ENCODE data around the gene MED15. TPM values are rescaled to one million over a fixed set of nuclear protein-coding genes. Genes with fewer than 3 reads are reported as not detected.

MED15 gene
- total RNA-seq, 4 donors from 2014 or later: 35.1 to 88.9 (median 49.9) TPM

DNA sequence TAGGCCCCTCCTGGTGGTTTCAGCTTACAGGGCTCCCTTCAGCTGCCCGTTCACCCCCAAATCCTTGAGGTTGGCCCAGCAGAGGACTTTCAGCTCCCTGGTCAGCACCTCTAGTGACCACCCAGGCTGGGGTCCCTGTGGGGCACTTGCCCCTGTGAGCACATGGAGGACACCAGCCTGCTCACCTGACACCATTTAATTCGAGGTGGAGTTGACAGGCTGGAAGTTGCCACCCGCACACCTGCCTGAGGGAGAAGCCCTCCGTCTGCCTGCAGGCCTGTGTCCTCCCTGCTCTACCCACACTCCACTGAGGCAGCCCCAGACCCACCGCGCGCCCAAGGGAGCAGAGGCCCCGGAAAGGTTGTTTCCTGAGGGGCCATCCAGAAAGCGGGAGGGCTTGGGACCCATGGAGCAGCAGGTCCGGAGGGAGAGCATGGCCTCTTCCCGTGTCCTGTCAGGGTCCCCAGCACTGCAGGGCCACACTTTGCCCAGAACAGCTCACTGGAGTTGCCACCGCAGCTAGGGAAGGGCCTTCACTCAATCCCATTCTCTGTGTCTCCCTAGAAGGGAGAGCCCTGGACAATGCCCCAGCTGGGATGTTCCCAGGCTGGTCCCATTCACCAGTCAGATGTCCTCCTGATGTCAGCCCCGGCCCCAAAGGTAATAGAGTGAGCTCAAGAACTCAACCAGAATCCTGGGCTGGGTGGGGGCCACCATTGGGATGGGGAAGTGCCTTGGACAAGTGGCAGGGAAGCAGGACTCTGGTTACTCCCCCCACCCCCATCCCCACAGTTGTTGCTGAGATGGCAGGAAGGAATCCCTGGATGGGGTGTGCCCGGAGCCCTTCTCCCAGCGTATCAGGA is 82.4 kb downstream of the MED15 start:
- no peak for TF ChIP-seq CTCF (IDR thresholded peaks at IDR 0.05; ENCODE audit: low read depth)

GRCh38 chr22:20590477-20591294 is 83.3 kb downstream of the MED15 start:
- no peak for TF ChIP-seq CTCF (IDR thresholded peaks at IDR 0.05; ENCODE audit: low read depth)

GRCh38 chr22:20591295-20591645 is 83.9 kb downstream of the MED15 start:
- TF ChIP-seq CTCF (IDR thresholded peaks at IDR 0.05; ENCODE audit: low read depth): no peak

- TF ChIP-seq CTCF (IDR thresholded peaks at IDR 0.05; ENCODE audit: low read depth): no peak
Measured at GRCh38 chr22:20591660-20592310, 84.4 kb downstream of the MED15 start.

GRCh38 chr22:20595461-20595860 is 88.1 kb downstream of the MED15 start:
- TF ChIP-seq CTCF (IDR thresholded peaks at IDR 0.05; ENCODE audit: low read depth): no peak

DNA sequence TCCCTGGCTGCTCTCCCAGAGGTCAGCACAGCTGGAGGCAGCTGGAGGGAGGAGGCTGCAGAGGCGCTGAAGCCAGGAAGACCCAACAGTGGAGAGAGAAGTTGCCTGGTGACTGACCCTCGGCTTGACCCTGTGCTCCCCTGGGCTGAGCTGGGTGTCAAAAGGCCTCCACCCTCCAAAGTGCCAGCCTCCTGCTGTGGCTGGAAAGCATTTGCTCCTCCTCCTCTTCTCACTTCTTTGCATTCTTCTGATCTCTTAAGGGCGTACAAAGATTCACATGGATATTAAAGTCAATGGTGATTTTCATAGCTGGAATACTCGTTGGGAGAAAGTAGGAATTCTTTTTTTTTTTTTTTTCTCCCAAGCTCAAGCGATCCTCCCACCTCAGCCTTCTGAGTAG is 91.7 kb downstream of the MED15 start:
- TF ChIP-seq CTCF (IDR thresholded peaks at IDR 0.05; ENCODE audit: low read depth): no peak
